Measurements from ENCODE around the gene SWI5.

DNA sequence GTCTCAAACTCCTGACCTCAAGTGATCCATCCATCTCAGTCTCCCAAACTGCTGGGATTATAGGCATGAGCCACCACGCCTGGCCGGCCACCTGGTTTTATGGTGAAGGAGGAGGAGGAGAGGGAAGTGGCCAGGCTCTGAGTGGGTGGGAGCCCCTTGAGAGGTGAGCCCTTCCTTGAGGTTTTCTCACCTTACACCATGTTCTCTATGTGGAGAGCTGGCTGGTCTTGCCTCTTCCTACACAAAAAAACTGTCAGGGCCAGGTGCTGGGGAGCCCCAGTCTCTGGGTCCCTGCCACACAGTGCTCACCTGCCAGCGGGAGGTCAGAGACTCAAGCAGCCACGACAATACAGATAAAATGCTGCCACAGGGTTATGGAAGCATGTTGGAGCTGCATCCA lies 18.1 kb downstream of the SWI5 start:
- no peak for TF ChIP-seq EZH2 (IDR thresholded peaks at IDR 0.05; ENCODE audit: borderline replicate concordance, low read length)
- TF ChIP-seq, protein P1, sequence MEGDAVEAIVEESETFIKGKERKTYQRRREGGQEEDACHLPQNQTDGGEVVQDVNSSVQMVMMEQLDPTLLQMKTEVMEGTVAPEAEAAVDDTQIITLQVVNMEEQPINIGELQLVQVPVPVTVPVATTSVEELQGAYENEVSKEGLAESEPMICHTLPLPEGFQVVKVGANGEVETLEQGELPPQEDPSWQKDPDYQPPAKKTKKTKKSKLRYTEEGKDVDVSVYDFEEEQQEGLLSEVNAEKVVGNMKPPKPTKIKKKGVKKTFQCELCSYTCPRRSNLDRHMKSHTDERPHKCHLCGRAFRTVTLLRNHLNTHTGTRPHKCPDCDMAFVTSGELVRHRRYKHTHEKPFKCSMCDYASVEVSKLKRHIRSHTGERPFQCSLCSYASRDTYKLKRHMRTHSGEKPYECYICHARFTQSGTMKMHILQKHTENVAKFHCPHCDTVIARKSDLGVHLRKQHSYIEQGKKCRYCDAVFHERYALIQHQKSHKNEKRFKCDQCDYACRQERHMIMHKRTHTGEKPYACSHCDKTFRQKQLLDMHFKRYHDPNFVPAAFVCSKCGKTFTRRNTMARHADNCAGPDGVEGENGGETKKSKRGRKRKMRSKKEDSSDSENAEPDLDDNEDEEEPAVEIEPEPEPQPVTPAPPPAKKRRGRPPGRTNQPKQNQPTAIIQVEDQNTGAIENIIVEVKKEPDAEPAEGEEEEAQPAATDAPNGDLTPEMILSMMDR (IDR thresholded peaks at IDR 0.05; ENCODE audit: low read length) = no peak
